OCI-LY1 (cell line): ENCODE results near the gene PSORS1C1.

Source experiments
- CTCF ChIP-seq: fragments of 200-600 bp; sonication (generic), shearing (Covaris generic); IDR thresholded peaks from 2 replicates; pipeline ENCODE4 v1.5.1; 2017; ENCODE audit warnings: mild to moderate bottlenecking, antibody characterized with exemption, low read length, moderate library complexity, mixed read lengths
- EZH2 ChIP-seq: fragments of 200-600 bp; sonication (generic), shearing (Covaris generic); IDR thresholded peaks from 2 replicates; pipeline ENCODE4 v1.8.0; 2017; ENCODE audit warnings: borderline replicate concordance, mixed run types, mild to moderate bottlenecking, antibody characterized with exemption, low read length, moderate library complexity, mixed read lengths

- TF ChIP-seq CTCF = no peak
- TF ChIP-seq EZH2 = no peak
Observed at GRCh38 chr6:31154436-31154835, 39.8 kb downstream of the PSORS1C1 start.
